Superior temporal gyrus (tissue), 1 donor: Measurements from ENCODE around the gene MECP2.

Experiments
- DNase-seq: peaks from one replicate; pipeline ENCODE4 v3.0.0-alpha.2; 2016; ENCODE audit errors: extremely low spot score

MECP2 gene

DNA sequence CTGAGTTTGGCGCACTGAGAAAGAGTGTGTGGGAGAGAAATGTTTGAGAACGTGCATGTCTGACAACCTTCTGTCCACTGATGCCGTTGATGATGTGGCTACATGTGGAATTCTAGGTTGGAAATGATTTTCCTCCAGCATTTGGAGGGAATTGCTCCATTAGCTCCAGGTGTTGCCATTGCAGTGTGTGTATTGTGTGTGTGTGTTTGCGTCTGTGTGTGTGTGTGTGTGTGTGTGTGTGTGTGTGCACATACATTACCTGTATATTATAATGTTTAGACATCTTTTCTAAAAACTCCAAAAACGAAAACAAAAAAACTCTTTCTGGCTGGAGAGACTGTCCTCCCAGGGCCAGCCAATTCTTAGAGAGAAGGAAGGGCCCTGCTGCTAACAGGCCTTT, 18.2 kb upstream of the MECP2 start:
- no peak for DNase-seq

DNA sequence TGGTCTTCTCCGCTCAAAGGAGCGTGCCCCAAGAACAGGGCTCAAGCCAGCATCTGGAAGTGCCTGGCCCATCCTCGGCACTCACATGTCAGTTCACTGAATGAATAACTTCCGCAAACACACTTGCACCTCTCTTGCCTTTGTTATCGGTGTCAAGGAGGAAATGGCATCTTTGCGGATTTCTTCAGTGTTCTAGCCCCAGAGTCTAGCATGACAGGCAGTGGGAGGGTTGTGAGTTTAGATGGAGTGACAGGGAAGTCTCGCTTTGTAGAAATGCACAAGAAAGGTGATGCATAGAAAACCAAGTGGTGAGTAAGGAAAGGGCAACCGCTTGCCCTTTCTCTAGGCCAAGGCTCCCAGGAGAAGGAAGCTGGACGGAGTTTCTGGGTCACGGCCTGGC, 17.6 kb upstream of the MECP2 start:
- DNase-seq: no peak

DNA sequence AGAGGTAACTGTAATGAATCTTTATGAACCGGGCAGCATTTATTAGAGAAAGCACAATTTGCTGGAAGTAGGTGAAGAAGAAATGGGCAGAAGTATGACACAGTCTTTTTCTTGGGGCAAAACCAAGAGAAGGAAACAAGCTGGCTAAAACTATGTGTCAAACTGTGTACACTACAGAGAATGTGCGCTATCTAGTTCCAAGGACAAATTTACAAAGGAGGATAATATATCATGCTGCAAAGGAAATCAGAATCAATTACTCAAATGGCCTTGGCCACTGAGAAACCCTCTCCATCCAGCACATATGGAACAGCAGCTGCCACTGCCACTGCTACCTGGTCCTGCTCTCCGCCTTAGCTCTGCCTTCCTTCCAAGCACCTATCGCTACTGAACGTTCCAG, 17.1 kb upstream of the MECP2 start:
- no peak for DNase-seq

DNA sequence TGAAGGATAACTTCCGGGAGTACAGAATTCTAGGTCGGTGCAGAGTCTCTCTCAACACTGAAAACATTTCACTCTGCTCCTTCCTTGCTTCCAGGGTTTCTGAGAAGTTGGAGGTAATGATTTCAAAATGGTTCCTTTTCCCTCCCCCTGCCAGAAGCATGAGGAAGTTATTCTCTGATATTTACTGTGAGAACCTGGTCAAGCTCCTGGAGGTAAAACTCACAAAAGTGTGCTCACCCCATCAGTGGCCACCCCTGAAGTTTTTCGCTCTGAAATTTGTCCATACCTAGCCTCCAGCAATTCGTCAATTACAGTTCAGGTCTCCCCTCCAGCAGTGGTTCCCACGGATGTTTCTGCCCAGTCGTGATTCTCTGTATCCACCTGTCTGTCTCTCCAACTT, 16.2 kb upstream of the MECP2 start:
- DNase-seq: no peak

DNA sequence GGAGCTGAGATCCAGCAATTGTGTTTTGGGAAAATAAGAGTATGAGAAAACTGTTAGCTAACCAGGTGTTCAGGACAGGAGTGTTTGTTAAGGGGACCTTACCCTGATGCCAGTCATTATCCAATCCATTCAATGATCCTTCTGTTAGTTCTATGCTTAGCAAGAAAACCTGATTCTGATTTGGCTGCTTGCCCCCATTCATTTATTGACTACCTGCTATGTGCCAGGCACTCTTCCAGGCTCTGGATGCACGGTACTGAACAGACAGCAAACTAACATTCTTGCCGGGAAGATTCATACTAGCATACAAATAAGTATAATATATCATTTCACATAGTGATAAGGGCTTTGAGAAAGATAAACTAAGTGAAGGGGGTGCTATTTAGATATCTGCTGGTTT, 1.0 kb upstream of the MECP2 start:
- DNase-seq: peak; percentile 11

DNA sequence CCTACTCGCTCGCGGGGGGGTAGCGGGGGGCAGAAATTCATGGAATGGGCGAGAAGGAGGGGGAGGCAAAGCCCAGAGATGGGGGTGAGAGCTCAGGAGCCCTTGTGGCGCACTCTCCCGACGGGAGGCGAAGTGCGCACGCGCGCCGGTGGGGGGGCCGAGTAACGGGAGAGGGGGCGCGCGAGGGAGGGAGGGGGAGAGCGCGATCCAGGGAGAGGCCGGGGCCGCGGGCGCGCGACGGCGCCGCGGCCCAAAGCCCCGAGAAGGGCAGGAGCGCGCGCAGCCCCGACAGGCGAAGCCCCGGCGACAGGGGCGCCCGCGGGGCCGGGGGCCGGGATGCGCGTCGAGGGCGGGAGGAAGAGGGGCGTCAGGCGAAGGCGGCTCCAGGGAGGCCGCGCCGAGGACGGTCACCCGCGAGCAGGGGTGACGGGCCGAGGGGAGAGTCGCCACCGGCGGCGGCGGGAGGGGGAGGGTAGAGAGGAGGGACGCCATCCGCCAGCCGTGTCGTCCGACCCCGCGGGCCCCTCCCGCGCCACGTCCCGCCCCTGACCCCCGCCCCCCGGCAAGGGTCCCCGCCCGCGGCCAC, 421 bp downstream of the MECP2 start:
- DNase-seq: peak; percentile 58

DNA sequence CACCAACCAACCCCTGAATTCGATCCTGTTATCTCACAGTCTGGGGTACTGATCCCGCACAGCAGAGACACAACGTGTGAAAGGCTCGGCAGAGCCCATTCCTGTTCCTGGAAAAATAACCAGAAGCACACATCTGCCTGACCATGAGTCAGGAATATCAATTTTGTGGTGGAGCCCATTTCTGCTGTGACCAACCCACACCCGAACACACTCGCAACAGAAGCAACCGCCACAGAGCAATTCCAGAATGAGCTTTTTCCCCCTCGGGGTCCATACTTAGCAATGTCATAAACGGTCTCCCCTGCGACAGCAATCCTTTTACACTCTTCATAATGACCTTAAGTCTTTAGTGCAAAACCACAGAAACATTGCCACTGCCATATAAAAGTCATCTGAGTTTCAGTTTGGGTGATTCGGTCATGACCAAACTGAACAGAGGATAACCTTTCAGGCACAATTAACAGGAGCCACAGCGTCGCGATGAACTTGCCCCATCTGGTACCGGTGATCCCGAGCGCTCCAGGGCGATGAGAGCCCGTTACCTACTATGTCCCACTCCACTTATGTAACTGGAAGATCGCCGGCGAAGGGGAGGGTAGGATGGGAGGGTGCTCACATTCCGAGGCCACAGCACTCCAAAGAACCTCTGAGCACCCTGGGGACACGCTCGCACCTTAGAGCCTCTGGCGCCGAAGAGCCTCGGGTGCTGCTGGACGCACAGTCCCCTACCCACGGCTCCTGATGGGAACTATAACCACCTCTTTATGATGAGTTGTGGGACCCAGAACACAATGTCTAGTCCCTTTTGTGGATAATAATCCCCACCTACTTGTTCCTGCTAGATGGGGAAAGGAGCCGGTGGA, 1.1 kb downstream of the MECP2 start:
- DNase-seq: peak; percentile 26

DNA sequence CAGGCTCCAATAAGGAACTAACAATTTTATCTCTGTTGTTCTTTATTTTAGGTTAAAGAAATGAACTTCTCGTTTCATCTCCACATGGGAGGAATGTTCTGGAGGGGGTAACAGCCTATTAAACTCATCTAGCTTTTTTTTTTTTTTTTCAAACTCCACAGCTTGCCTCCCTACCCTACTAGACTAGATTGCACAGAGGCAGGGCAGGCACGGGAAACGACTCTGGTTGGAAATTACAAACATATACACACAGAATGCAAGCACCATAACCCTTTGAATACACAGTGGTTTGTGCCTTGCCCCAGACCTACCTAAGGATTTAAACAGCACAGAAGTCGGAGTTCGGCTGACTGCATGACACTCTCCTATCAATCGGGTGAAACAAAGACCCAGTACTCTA, 2.7 kb downstream of the MECP2 start:
- no peak for DNase-seq

DNA sequence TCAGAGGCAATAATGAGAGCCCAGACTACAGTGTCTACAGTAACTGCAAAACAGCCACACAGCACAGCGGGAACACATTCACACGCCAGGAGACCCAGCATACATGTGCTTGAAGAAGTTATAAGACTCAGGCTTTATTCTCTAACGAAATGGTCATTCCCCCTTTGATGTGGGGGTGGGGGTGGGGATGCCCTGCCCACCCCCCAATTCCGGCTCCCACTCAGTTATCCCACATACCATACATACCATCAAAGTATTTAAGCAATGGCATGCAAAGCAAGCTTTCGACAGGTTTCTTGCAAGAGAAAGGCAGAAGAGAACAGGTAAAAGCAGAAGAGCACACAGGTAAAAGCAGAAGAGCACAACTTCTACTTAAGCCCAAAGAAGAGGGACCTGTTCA, 3.6 kb downstream of the MECP2 start:
- DNase-seq: no peak

DNA sequence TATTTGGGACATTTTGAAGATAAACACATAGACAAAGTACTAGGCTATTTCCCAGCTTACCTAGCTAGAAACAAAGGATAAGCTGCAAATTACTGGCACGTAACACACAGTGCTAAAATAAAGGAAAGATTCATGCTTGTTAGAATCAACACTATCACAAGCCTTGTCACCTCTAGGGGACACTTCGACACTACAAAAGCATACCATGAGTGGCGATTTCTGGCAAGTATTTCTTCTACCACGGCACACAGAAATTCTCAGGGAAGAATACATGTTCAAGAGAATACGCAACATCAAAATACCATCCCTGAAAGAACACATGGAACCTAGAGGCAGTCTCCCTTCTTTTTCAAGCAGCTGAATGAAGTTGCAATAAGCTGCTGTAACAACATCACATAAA, 5.1 kb downstream of the MECP2 start:
- DNase-seq: no peak

DNA sequence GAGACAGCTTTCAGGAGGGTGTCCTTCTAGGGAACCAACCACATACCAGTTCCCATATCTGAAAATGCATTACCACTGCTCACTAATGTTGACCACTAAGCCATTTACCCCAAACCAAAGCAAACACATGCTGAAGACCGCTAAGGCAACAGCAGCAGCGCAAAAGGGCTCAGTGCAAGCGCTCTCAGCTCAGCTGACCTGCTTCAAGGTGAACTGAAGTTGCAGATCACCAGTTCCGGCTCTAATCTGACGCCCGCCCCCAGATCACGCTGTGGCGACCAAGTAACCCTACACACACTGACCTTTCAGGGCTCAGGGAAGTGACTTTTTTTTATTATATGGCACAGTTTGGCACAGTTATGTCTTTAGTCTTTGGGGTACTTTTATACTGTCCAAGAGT, 5.8 kb downstream of the MECP2 start:
- DNase-seq: no peak

DNA sequence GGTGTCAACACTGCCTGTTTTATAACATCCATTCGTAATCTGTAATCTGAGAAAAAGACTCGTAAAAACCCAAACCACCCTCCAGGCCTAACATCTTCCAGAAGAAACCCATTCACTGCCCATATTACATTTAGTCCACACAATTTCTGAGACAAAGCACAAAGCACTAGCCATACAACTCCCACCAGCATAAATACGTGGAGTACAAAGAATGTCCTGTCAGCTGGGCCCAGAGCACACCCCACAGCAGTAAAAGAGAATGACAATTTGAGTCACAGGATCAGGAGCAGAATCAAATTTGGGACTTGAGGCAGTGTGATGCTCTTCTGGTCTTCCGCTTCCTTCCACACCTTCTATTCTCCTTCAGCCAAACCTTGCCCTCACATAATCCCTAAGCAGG, 6.8 kb downstream of the MECP2 start:
- DNase-seq: peak; percentile 74

DNA sequence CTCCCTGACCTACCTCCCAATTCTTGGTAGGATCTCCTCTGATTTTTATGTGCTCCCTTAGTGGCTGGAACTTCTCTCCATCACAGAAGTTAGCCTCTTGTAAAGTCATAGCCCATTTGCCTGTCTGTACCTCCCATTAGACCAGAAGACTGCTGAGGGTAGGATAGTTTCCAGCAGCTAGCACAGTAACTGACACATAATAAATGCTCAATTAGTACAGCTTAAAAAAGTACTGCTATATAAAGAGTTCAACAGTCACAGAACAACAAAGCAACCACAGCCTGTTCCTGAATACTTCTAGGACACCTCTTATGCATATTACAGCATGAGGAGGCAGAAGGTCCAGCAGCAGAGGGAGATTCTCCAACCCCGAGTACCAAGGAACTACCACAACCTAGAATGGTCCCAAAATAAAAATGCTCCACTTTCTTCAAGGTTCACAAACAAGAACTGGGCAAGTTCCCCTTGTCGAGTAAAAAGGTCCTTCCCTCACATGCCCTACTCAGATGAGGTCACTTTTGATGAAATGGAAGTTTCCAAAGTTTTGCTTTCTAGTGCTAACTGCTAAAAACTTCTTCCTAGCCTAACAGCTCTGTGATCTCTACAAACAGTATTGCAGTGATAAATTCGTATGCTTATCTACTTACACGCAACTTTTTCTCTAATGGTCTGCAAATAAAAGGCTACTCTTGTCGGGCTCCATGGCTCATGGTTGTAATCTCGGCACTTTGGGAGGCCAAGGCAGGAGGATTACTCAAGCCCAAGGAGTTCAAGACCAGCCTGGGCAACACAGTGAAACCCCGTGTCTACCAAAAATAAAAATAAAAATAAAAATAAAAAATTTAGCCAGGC, 12.8 kb downstream of the MECP2 start:
- DNase-seq: no peak

DNA sequence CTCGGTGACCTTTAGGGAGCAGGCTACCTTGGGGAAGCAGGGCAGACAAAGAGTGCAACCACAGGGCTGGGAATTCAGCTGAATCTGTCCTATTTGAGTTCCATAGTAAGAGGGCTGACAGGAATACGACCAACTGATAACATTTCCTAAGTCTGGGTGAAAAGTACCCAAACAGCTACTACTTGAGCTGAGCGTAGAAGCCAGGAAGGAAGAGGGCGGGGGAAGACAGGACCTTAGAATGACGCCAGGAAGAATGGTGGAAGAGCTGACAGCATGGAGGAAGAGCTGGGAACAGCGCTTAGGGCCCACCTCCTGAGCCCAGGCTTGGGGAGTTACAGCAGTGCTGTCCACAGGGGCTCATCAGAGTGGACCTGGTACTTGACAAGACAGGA, 14.4 kb downstream of the MECP2 start:
- no peak for DNase-seq

DNA sequence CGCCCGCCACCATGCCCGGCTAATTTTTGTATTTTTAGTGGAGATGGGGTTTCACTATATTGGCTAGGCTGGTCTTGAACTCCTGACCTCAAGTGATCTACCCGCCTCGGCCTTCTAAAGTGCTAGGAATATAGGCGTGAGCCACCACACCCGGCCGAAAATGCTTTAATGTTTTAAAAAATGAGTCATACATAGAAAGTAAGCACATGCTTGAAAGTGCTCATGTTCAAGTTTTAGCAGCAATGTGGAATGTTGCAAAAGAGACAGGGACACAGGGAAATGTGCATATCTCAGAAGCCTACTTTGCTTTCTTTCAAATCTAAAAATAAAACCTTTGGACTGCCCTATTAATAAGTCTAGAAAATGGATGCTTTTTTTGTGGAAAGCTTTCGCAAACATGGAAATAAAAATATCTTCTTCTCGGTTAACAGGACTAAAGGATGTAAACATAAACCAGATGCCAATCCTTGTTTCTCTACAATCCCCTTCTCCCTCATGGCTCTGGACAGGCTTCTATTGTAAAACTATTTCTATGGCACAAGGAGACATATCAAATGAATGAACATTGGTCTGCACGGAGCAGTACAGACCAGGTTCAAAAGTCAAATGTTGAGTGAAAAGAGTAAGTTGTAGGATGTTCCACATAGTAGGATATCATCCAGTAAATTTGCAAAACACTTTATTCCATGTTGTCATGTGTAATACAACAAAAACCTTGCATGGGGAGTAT, 15.0 kb downstream of the MECP2 start:
- DNase-seq: no peak

DNA sequence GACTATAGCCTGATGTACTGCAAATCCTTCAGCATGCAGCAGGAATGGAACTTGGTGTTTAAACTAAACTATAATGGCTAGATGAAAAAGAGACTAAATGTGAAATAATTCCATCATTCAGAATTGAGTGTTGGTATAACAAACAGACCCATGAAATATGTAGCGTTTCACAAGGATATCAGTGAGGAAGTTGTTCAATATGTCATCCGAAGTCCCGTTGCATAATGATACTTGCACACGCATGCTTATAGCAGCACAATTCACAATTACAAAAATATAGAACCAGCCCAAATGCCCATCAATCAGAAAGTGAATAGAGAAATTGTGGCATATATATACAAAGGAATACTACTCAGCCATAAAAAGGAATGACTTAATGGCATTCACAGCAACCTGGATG, 20.4 kb downstream of the MECP2 start:
- no peak for DNase-seq

DNA sequence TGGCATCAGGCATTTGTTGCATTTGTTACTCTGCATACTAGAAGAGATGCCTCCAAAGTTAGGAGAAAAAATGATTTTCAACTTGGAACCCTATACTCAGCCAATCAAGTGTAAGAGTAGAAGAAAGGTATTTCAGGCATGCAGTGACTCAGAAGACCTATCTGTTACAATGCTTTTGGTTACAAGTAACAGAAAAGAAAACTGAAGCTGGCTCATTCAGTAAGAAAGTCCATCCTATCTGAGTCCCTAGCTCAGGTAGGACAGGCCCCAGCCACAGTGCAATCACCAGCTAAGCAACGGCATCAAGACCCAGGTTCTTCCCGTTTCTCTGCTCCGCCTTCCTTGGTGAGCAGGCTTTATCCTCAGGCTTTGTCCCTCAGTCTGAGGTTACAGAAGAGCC, 23.3 kb downstream of the MECP2 start:
- DNase-seq: no peak

DNA sequence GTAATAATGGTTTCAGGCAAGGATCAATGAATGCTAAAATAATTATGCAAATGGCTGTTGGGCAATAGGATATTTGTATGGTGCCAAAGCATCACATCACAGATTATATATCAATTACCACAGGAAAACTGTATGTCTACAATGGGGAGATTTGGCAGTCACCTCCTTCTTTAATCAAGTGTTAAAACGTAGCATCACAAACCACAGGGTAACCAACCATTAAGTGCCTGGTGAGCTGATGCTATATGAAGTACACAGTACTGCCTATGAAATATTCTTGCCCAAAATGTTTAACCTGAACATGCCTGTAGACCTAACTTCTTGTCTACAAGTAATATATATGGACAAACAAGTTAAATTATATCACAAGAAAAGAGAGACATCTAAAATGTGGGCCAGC, 25.3 kb downstream of the MECP2 start:
- DNase-seq: no peak

DNA sequence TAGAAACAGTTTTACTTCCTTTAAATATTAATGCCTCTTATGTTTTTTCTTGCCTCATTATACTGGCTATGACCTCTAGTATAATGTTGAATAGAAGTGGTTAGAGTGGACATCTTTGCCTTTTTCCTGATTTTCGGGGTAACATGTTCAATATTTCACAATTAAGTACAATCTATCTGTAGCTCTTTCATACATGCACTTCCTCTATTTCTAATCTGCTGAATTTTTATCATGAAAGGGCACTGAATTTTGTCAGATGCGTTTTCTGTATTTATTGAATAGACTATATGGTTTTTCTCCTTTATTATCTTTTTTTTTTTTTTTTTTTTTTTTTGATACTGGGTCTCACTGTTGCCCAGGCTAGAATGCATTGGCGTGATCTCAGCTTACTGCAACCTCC, 29.0 kb downstream of the MECP2 start:
- DNase-seq: no peak

DNA sequence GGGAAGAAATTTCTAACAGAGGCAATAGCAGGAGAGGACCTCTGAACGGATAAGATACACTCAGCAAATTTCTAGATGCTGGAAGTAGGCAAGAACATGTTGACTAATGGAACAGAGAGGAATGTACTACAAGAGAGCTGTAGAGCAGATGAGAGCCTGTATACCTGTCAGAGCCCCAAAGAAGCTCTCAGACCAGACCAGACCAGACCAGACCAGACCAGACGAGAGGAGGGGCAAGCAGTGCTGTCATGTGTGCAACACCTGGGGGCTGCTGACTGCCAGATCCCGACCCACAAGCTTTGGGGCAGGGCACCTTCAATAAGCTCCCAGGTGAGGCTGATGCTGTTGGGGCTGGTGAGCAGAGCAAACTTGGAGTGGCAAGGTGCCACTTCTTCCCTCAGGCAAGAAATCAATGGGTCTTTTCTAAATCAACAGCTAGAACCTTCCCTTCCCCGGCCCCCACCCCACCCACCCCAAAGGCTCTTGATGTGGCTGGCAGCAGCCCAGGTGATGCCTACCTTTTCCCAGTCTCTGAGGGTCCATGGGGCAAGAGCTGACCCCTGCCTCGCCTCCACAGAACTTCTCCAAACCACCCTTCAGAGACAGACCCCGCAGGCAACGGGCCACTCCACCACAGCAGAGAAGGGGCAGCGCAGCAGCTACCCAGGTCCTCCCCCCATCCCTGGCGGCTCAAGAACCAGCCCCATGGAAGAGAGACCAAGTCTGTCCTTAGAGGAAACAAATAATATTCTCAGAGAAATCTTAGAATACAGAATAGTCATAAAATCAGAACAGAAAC, 32.7 kb downstream of the MECP2 start:
- DNase-seq: no peak

DNA sequence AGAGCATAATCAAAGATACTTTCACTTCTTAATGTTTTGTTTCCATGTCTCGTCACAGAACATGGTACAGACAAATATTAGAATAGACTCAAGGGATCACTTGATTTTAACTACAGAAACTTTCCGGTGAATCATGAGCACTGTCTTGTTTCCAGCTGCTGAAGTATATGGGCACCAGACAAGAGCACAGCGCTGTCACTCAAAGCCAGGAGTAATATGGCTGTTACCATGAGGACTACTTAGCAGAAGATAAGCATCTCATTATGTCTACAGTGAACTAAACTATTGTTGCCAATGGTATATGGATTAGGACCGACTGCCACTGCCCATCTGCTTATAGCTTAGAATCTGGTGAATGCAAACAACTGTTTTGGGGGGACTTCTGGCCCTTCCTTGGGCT, 34.3 kb downstream of the MECP2 start:
- DNase-seq: no peak
